Mesenchymal stem cell (in vitro differentiated cells and primary cell): ENCODE measurements around the gene KCNH1.
A peak's percentile ranks its signal among the peaks of the same experiment; 100 is the strongest.

Experiments
- DNase-seq: peaks from one replicate; pipeline ENCODE4 v3.0.0-alpha.2; 2013
- H2AFZ ChIP-seq: one replicate; pipeline ENCODE4 v1.6.1; 2013; ENCODE audit warnings: low read depth, mild to moderate bottlenecking, control low read depth, inconsistent platforms, low read length, moderate library complexity
- H2AK5ac ChIP-seq: 2 replicates; pipeline ENCODE4 v1.6.1; 2013; ENCODE audit warnings: low read length, moderate library complexity, mild to moderate bottlenecking, inconsistent platforms; ENCODE audit not compliant: severe bottlenecking
- H2BK120ac ChIP-seq: one replicate; pipeline ENCODE4 v1.6.1; 2013; ENCODE audit warnings: low read depth, mild to moderate bottlenecking, inconsistent platforms, low read length, moderate library complexity
- H2BK12ac ChIP-seq, 2 experiments: one replicate each; pipeline ENCODE4 v1.6.1; 2013; ENCODE audit warnings: inconsistent platforms in 2 of 2, low read length in 2 of 2, mild to moderate bottlenecking in 2 of 2, moderate library complexity in 2 of 2, control low read depth in 1 of 2
- H2BK15ac ChIP-seq: one replicate; pipeline ENCODE4 v1.6.1; 2013; ENCODE audit warnings: mild to moderate bottlenecking, low read depth, inconsistent platforms; ENCODE audit not compliant: poor library complexity, severe bottlenecking
- H2BK5ac ChIP-seq: 2 replicates; pipeline ENCODE4 v1.6.1; 2013; ENCODE audit warnings: low read depth, mild to moderate bottlenecking, low read length, control low read depth, inconsistent platforms; ENCODE audit not compliant: poor library complexity, severe bottlenecking
- H3K14ac ChIP-seq, 2 experiments: one replicate each; pipeline ENCODE4 v1.6.1; 2013; ENCODE audit warnings: inconsistent platforms in 2 of 2, low read length in 2 of 2, control low read depth in 1 of 2, mild to moderate bottlenecking in 1 of 2, moderate library complexity in 1 of 2
- H3K18ac ChIP-seq, 2 experiments: one replicate each; pipeline ENCODE4 v1.6.1; 2013; ENCODE audit warnings: inconsistent platforms in 2 of 2, low read length in 2 of 2, control low read depth in 1 of 2, low read depth in 1 of 2, mild to moderate bottlenecking in 1 of 2
- H3K23ac ChIP-seq, 2 experiments: one replicate each; pipeline ENCODE4 v1.6.1; 2013; ENCODE audit warnings: inconsistent platforms in 2 of 2, low read length in 2 of 2, mild to moderate bottlenecking in 2 of 2, moderate library complexity in 2 of 2, control low read depth in 1 of 2
- H3K27ac ChIP-seq: 2 replicates; pipeline ENCODE4 v1.5.1; 2013; ENCODE audit warnings: mild to moderate bottlenecking, moderate library complexity, low read length, control low read depth, inconsistent platforms; ENCODE audit not compliant: poor library complexity, severe bottlenecking
- H3K27me3 ChIP-seq, 2 experiments: 2 replicates each; pipeline versions ENCODE4 v1.6.1 to v1.7.0; 2013; ENCODE audit warnings: low read length in 2 of 2, mild to moderate bottlenecking in 2 of 2, moderate library complexity in 2 of 2, control low read depth in 1 of 2, inconsistent platforms in 1 of 2; ENCODE audit not compliant: control insufficient read depth in 1 of 2, insufficient read depth in 1 of 2
- H3K36me3 ChIP-seq, 2 experiments: 2 replicates each; pipeline versions ENCODE4 v1.6.1 to v1.7.0; 2013; ENCODE audit warnings: low read length in 2 of 2, control low read depth in 1 of 2, inconsistent platforms in 1 of 2, low read depth in 1 of 2, mild to moderate bottlenecking in 1 of 2; ENCODE audit not compliant: insufficient read depth in 2 of 2, control insufficient read depth in 1 of 2
- H3K4ac ChIP-seq, 2 experiments: one replicate each; pipeline ENCODE4 v1.6.1; 2013; ENCODE audit warnings: inconsistent platforms in 2 of 2, low read length in 2 of 2, mild to moderate bottlenecking in 2 of 2, moderate library complexity in 2 of 2, control low read depth in 1 of 2, low read depth in 1 of 2
- H3K4me1 ChIP-seq: 2 replicates; pipeline ENCODE4 v1.6.1; 2013; ENCODE audit warnings: low read depth, low read length, control low read depth; ENCODE audit not compliant: control insufficient read depth, insufficient read depth
- H3K4me2 ChIP-seq: 2 replicates; pipeline ENCODE4 v1.6.1; 2013; ENCODE audit warnings: low read length, mild to moderate bottlenecking, inconsistent platforms; ENCODE audit not compliant: poor library complexity, severe bottlenecking
- H3K4me3 ChIP-seq, 2 experiments: 2 replicates each; pipeline versions ENCODE4 v1.5.1 to v1.7.0; 2013; ENCODE audit warnings: low read length in 2 of 2, mild to moderate bottlenecking in 2 of 2, control low read depth in 1 of 2, low read depth in 1 of 2; ENCODE audit not compliant: insufficient read depth in 1 of 2
- H3K79me1 ChIP-seq: replicated peaks from 2 replicates; pipeline ENCODE4 v1.6.1; 2013; ENCODE audit warnings: mild to moderate bottlenecking, control low read depth, low read length, inconsistent platforms; ENCODE audit not compliant: poor library complexity, severe bottlenecking
- H3K9ac ChIP-seq: 2 replicates; pipeline ENCODE4 v1.7.0; 2013; ENCODE audit warnings: mild to moderate bottlenecking, low read length, moderate library complexity
- H3K9me3 ChIP-seq: 2 replicates; pipeline ENCODE4 v1.7.0; 2013; ENCODE audit warnings: mild to moderate bottlenecking, low read length; ENCODE audit not compliant: control insufficient read depth
- H4K8ac ChIP-seq: one replicate; pipeline ENCODE4 v1.6.1; 2013; ENCODE audit warnings: inconsistent platforms, mild to moderate bottlenecking, low read length, moderate library complexity
- H4K91ac ChIP-seq: one replicate; pipeline ENCODE4 v1.6.1; 2013; ENCODE audit warnings: mild to moderate bottlenecking, low read length, inconsistent platforms
- WGBS: methylation state at CpG from one replicate; pipeline ENCODE4 v1.1.7; 2013; ENCODE audit warnings: mixed read lengths; 5-methylcytosine and 5-hydroxymethylcytosine counted together

The KCNH1 gene

GRCh38 chr1:210689826-210690225 lies 444.1 kb downstream of the KCNH1 start:
- H4K91ac ChIP-seq = peak overlapping the region; percentile 20
- H3K9me3 ChIP-seq = no peaks in the 10 kb centered on the region
- H3K4me2 ChIP-seq = no peak overlapping the region
- H3K18ac ChIP-seq = no peak overlapping the region
- no peak overlapping the region for H3K4me3 ChIP-seq
- no peak overlapping the region for H2AK5ac ChIP-seq
- H2AFZ ChIP-seq = no peak overlapping the region
- H3K36me3 ChIP-seq = peaks cover 0 to 4% of the 10 kb centered on the region in 2 experiments
- H2BK5ac ChIP-seq = no peak overlapping the region
- peak overlapping the region in 1 of 2 experiments; percentile 50 for H2BK12ac ChIP-seq
- no peak overlapping the region for H2BK120ac ChIP-seq
- H3K14ac ChIP-seq = no peak overlapping the region
- no peak overlapping the region for H3K27ac ChIP-seq
- H3K4me1 ChIP-seq = peaks cover 12% of the 10 kb centered on the region
- H2BK15ac ChIP-seq = no peak overlapping the region
- no peak overlapping the region for H4K8ac ChIP-seq
- H3K79me1 ChIP-seq = no peaks in the 10 kb centered on the region
- 73% methylated on average over 3 of the region's 3 CpGs for WGBS
- no peak overlapping the region for H3K9ac ChIP-seq
- H3K23ac ChIP-seq = peak overlapping the region in 1 of 2 experiments; percentile 34
- no peak for DNase-seq
- no peaks in the 10 kb centered on the region for H3K27me3 ChIP-seq
- H3K4ac ChIP-seq = no peak overlapping the region

- no peak overlapping the region for H2BK5ac ChIP-seq
- no peak overlapping the region for H3K14ac ChIP-seq
- no peak overlapping the region for H3K27ac ChIP-seq
- no peak overlapping the region for H3K23ac ChIP-seq
- H3K36me3 ChIP-seq = peaks cover 0 to 6% of the 10 kb centered on the region in 2 experiments
- no peak overlapping the region for H4K8ac ChIP-seq
- H2BK12ac ChIP-seq = no peak overlapping the region
- no peak overlapping the region for H2BK120ac ChIP-seq
- H3K79me1 ChIP-seq = no peaks in the 10 kb centered on the region
- no peak overlapping the region for H4K91ac ChIP-seq
- no peak overlapping the region for H3K4me2 ChIP-seq
- peaks cover 12% of the 10 kb centered on the region for H3K4me1 ChIP-seq
- H3K27me3 ChIP-seq = no peaks in the 10 kb centered on the region
- no peak overlapping the region for H3K9ac ChIP-seq
- no peaks in the 10 kb centered on the region for H3K9me3 ChIP-seq
- no peak overlapping the region for H3K4me3 ChIP-seq
- no peak overlapping the region for H3K18ac ChIP-seq
- 91% methylated on average over 1 of the region's 1 CpG for WGBS
- H2AK5ac ChIP-seq = no peak overlapping the region
- peak; percentile 45 for DNase-seq
- H3K4ac ChIP-seq = no peak overlapping the region
- no peak overlapping the region for H2BK15ac ChIP-seq
- no peak overlapping the region for H2AFZ ChIP-seq
Observed at GRCh38 chr1:210688512-210689234, 445.3 kb downstream of the KCNH1 start.

DNA sequence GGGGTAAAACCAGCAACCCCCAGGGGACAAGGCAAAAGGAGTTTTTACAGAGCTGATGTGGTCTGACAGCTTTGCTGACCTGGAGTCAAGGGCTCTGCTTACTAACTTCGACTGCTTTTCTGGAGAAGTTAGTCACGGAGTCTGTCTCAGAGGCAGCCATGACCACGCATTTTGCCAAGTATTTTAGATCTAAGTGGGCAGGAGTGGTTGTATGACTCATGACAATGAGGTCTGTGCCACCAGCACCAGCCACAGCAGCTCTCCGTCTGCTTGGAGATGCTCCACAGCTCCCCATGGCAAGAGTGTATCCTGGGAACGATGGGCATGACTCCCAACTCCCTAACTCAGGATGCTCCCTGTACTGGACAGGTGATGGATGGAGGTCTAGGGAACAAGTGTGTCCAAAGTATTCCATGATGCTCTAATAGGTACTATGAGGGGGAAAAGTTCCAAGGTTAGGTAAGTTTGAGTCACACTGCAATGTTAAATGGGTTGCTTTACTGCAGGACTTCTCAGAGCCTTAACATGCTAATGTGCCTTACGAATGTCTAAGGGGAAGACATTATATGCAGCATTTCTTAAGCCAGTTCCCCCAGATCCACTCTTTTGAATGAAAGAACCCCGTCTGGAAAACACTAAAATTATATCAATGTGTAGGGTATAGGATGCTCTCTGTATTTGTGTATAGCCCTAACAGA lies 446.2 kb downstream of the KCNH1 start:
- no peak overlapping the region for H3K23ac ChIP-seq
- H3K27me3 ChIP-seq = no peaks in the 10 kb centered on the region
- no peaks in the 10 kb centered on the region for H3K79me1 ChIP-seq
- peaks cover 12% of the 10 kb centered on the region for H3K4me1 ChIP-seq
- no peak overlapping the region for H4K91ac ChIP-seq
- no peak overlapping the region for H3K4me2 ChIP-seq
- peaks cover 0 to 11% of the 10 kb centered on the region in 2 experiments for H3K36me3 ChIP-seq
- no peak overlapping the region for H3K4me3 ChIP-seq
- H2BK15ac ChIP-seq = no peak overlapping the region
- peak; percentile 29 for DNase-seq
- H3K9ac ChIP-seq = no peak overlapping the region
- WGBS = 77% methylated on average over 6 of the region's 7 CpGs
- no peak overlapping the region for H4K8ac ChIP-seq
- no peak overlapping the region for H2BK5ac ChIP-seq
- H2AK5ac ChIP-seq = no peak overlapping the region
- H2BK12ac ChIP-seq = peak overlapping the region in 1 of 2 experiments; percentile 51
- peak overlapping the region in 1 of 2 experiments; percentile 66 for H3K14ac ChIP-seq
- H3K27ac ChIP-seq = no peak overlapping the region
- no peak overlapping the region for H3K4ac ChIP-seq
- no peak overlapping the region for H3K18ac ChIP-seq
- no peaks in the 10 kb centered on the region for H3K9me3 ChIP-seq
- H2AFZ ChIP-seq = no peak overlapping the region
- no peak overlapping the region for H2BK120ac ChIP-seq

GRCh38 chr1:210686841-210687240 lies 447.1 kb downstream of the KCNH1 start:
- peaks cover 12% of the 10 kb centered on the region for H3K4me1 ChIP-seq
- 35% methylated on average over 3 of the region's 3 CpGs for WGBS
- H3K18ac ChIP-seq = no peak overlapping the region
- H3K27me3 ChIP-seq = no peaks in the 10 kb centered on the region
- H2BK15ac ChIP-seq = no peak overlapping the region
- H2BK120ac ChIP-seq = no peak overlapping the region
- H2AK5ac ChIP-seq = no peak overlapping the region
- no peak overlapping the region for H2AFZ ChIP-seq
- H3K79me1 ChIP-seq = no peaks in the 10 kb centered on the region
- H3K9ac ChIP-seq = no peak overlapping the region
- peaks cover 0 to 16% of the 10 kb centered on the region in 2 experiments for H3K36me3 ChIP-seq
- H2BK5ac ChIP-seq = no peak overlapping the region
- no peak overlapping the region for H3K4me3 ChIP-seq
- H3K27ac ChIP-seq = no peak overlapping the region
- H4K8ac ChIP-seq = no peak overlapping the region
- no peak overlapping the region for H3K14ac ChIP-seq
- no peak for DNase-seq
- H3K4ac ChIP-seq = no peak overlapping the region
- H4K91ac ChIP-seq = no peak overlapping the region
- H3K4me2 ChIP-seq = no peak overlapping the region
- H3K23ac ChIP-seq = no peak overlapping the region
- H3K9me3 ChIP-seq = no peaks in the 10 kb centered on the region
- no peak overlapping the region for H2BK12ac ChIP-seq
